Neural progenitor cell (in vitro differentiated cells): ENCODE measurements around the gene ZNF189.

ENCODE experiments used
- CTCF ChIP-seq: fragments of 200-600 bp; sonication (generic); IDR thresholded peaks from 2 replicates; pipeline ENCODE4 v1.5.1; 2017; ENCODE audit warnings: antibody characterized with exemption, mild to moderate bottlenecking
- EZH2 ChIP-seq: fragments of 200-600 bp; sonication (generic); IDR thresholded peaks from 2 replicates; pipeline ENCODE4 v1.6.1; 2017; ENCODE audit warnings: antibody characterized with exemption, mild to moderate bottlenecking, moderate library complexity
- EZH2phosphoT487 ChIP-seq: fragments of 200-600 bp; sonication (generic); IDR thresholded peaks from 2 replicates; pipeline ENCODE4 v1.6.1; 2017; ENCODE audit warnings: antibody characterized with exemption

- no peak for TF ChIP-seq CTCF
- TF ChIP-seq EZH2phosphoT487: no peak
- no peak for TF ChIP-seq EZH2
Measured at GRCh38 chr9:101432171-101432570, 33.5 kb downstream of the ZNF189 start.
